ENCODE results near the gene CDC20B.

Gene CDC20B, protein sequence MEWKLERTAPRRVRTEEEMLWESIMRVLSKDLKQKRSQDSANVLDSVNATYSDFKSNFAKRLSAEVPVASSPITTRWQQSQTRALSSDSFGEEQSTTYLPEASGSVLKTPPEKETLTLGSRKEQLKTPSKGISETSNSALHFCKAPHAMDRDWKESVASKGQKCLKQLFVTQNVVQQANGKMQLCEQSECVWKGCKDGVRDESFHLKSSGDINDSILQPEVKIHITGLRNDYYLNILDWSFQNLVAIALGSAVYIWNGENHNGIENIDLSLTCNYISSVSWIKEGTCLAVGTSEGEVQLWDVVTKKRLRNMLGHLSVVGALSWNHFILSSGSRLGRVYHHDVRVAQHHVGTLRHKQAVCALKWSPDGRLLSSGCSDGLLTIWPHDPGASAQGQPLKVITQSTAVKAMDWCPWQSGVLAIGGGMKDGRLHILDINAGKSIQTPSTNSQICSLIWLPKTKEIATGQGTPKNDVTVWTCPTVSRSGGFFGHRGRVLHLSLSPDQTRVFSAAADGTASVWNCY

DNA sequence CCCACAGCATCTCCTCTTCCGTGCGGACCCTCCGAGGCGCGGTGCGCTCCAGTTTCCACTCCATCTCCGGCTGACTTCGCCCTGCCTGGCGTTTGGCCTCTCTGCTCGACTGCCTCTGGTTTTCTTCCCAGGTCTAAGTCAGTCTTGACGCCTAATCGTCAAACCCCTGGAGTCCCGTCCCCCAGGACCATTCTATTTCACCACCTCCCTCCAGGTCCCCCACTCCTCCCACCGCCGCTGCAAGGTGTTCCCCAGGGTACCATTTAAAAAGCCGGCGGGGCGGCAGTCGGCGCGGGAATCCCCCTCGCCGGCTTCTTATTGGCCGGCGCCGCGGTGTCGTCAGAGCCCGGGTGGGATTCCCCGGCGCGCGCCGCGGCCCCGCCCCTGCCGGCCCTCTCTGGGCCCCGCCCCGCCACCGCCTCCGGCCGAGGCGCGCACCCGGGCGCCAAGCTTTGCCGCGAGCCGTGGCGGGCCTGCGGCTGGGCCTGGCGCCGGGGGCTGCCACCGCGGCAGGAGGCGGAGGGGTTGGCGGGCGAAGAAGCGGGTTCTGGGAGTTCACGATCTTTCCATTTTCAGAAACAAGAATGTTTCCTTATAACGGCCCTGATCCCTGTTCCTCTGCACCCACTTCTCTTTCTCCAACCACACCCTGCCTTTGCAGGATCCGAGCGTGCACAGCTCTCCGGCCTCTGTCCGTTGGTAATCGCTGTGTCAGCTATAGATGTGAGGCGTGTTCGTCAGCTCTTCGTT, at the start of gene CDC20B:
Gene CDC20B (minus strand): TSS at position 241 of the 750 bp plus-strand sequence. CDS start 177 bp downstream, at position 64.
- TF ChIP-seq JUND (IDR thresholded peaks at IDR 0.05; ENCODE audit: low read depth) = no peak
- in situ Hi-C loops (cut with HindIII; ENCODE audit: low pct_unique_long_range_greater_than_20kb, low sequenced_read_pairs) = no loop called here
- DNase-seq (ENCODE audit: low read depth in 1 of 2, low spot score in 1 of 2) = peak; percentile 83 to 87

DNA sequence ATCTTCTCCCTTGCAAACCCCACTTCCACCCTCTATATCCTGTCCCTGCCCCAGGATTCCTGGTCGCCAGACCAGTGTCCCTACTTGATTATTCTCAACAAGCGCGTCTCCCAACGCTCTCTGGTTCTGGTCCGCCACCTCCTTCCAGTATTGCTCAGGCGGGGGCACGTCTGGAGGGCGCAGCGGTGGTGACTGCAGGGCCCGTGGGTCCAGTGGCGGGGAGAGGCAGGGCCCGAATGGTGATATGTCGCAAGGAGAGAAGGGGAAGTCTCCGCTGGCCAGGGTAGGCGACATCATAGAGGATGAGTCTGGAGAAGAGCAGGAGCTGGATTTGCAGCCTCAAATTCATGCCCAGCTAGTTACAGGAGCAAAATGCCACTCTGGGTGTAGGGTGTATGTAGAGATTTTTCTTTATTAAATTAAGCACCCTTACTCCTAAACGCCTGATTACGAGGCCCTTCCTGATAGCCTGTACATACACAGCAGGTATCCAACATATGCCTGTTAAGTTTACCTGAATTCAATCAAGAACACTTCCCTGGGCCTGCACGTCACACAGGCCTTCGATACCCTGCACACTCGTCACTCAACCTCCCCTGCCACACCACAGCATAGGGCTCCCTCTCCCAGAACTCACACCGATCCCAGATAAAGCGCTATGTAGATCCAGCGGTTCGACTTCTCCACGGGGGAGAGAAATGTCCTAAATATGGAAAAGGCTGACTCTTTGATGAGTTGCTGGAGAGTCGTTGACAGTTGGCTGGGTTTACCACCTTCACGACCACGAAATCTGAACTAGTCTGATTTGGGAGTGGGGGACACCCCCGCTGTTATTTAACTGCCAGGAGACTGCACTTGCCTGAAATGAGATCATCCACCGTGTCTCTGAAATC, 49.4 kb upstream of the CDC20B start:
- DNase-seq (ENCODE audit: low read depth in 1 of 2, low spot score in 1 of 2) = no peak
- no peak for TF ChIP-seq JUND (IDR thresholded peaks at IDR 0.05; ENCODE audit: low read depth)
- in situ Hi-C loops (cut with HindIII; ENCODE audit: low pct_unique_long_range_greater_than_20kb, low sequenced_read_pairs) = no loop called here

DNA sequence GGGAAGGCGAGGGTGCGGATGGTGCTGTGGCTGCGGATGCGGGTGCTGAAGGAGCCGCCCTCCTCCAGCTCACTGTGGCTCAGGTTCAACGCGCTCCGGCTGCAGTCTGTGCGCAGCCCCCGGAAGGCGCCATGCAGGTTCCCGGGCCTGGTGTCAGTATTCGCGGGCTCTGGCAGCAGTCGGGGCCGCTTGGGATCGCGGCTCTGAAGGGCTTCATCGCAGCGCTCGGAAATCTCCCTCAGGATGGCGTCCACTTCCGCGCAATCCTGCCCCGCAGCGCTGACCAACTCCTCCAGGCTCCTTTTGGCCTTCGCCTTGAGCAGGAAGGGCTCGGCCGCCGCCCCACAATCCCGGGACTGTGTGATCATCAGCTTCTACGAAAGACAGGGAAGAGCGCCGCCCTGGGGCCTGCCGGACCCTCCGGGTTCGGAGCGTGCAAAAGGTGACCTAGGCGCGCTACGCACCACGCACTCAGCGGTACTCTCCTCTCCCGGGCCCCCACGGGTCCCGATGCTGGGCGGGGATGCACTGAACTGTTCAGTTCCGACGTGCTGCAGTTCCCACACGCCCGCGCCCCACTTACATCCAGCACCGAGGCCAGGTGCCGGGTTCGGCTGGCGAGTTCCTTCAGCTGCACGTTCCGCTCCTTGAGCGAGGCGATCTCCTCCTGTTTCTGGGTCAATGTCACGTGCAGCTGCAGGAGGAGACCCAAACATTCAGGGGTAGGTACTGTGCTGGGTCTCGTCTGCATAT, 47.6 kb upstream of the CDC20B start:
- no peak for TF ChIP-seq JUND (IDR thresholded peaks at IDR 0.05; ENCODE audit: low read depth)
- no peak for DNase-seq (ENCODE audit: low read depth in 1 of 2, low spot score in 1 of 2)
- in situ Hi-C loops (cut with HindIII; ENCODE audit: low pct_unique_long_range_greater_than_20kb, low sequenced_read_pairs) = no loop called here

DNA sequence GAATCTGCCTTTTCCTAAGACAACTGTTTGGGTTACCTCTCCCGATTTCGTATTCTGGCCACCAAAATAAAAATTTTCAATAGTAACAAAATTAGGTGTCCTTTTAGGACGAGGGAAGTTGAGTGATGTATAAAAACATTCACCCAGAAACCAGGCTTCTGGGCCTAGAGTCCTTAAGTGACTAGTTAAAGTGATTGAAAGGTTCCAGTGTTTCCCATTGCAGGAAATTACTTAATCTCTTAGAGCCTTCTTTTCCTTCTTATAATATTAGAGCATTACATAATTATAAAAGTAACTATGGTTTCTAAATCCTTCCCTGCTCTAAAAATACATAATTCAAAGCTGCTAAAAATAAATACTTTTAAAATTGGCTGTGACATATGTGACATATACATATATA, 46.8 kb upstream of the CDC20B start:
- no peak for TF ChIP-seq JUND (IDR thresholded peaks at IDR 0.05; ENCODE audit: low read depth)
- no peak for DNase-seq (ENCODE audit: low read depth in 1 of 2, low spot score in 1 of 2)
- in situ Hi-C loops (cut with HindIII; ENCODE audit: low pct_unique_long_range_greater_than_20kb, low sequenced_read_pairs) = no loop called here

DNA sequence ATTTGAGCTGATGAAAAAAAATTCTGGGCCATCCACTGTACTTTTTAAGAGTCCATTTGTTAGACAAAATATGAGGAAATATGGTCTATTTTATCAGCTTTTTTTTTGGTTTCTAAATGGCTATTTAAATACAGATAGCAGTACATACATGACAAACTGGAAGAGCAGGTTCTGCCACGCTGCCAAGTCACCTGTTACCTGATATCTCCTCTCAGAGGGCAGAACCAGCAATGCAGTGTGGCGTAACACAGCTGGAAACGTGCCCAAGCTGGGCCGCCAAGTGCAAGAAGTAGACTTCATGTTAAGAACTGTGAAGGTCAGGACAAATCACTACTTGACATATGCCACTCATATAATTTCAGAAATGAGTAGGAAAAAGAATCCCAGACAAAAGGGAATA, 46.0 kb upstream of the CDC20B start:
- in situ Hi-C loops (cut with HindIII; ENCODE audit: low pct_unique_long_range_greater_than_20kb, low sequenced_read_pairs) = no loop called here
- no peak for TF ChIP-seq JUND (IDR thresholded peaks at IDR 0.05; ENCODE audit: low read depth)
- peak in 1 of 2 experiments; percentile 74 for DNase-seq (ENCODE audit: low read depth in 1 of 2, low spot score in 1 of 2)

DNA sequence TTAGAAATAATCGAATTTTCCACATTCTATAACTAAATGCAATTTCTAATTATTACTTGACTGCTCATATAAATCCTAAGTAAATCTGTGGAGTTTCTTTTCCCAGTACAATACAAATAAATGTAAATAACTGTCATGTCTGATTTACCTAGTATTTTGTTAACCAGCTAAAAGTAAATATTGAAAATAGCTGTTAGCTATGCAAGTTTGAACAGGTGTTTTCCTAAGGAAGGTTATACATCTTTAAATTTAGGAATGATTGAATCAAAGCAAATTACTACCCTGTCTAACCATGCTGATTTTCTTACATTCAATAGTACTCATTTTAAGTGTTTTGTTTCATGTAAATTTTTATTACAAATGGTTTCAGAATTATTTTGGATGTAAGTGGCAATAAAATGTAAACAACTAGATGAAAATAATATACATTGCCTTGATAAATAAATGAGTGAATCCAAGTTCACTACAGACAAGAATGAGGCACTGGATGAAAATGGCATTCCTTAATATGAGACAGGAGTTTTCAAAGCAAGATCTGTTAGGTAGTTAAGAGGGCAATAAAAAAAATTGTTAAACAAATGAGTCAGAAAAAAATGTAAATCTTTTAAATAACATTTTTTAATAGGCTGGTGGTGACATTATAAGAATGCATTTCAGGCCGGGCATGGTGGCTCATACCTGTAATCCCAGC, 38.4 kb upstream of the CDC20B start:
- peak; percentile 35 for TF ChIP-seq JUND (IDR thresholded peaks at IDR 0.05; ENCODE audit: low read depth)
- in situ Hi-C loops (cut with HindIII; ENCODE audit: low pct_unique_long_range_greater_than_20kb, low sequenced_read_pairs) = no loop called here
- peak in 1 of 2 experiments; percentile 91 for DNase-seq (ENCODE audit: low read depth in 1 of 2, low spot score in 1 of 2)

DNA sequence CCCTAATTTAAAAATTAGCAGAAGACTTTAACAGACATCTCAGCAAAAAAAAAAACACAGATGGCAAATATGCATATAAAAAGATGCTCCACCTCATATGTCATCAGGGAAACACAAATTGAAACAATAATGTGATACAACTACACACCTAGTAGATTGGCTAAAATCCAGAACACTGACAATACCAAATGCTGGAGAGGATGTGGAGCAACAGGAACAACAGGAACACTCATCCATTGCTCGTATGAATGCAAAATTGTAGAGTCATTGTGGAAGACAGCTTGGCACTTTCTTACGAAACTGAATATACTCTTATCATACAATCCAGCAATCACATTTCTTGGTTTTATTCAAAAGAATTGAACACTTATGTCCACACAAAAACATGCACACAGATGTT, 32.0 kb upstream of the CDC20B start:
- in situ Hi-C loops (cut with HindIII; ENCODE audit: low pct_unique_long_range_greater_than_20kb, low sequenced_read_pairs) = no loop called here
- TF ChIP-seq JUND (IDR thresholded peaks at IDR 0.05; ENCODE audit: low read depth) = no peak
- no peak for DNase-seq (ENCODE audit: low read depth in 1 of 2, low spot score in 1 of 2)

DNA sequence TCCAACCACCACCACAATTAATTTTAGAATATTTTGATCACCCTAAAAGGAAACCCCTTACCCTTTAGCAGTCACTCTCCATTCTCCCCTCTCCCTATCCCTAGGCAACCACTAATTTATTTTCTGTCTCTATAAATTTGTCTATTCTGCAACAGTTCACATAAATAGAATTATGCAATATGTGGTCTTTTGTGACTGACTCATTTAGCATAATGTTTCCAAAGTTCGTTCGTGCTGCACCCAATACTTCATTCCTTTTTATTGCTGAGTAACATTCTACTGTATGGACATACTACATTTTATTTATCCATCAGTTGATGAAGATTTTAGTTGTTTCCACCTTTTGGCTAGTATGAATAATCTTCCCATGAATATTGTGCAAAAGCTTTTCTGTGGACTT, 18.2 kb upstream of the CDC20B start:
- in situ Hi-C loops (cut with HindIII; ENCODE audit: low pct_unique_long_range_greater_than_20kb, low sequenced_read_pairs) = no loop called here
- no peak for DNase-seq (ENCODE audit: low read depth in 1 of 2, low spot score in 1 of 2)
- TF ChIP-seq JUND (IDR thresholded peaks at IDR 0.05; ENCODE audit: low read depth) = no peak

GRCh38 chr5:55188656-55189540, 15.9 kb upstream of the CDC20B start:
- TF ChIP-seq JUND (IDR thresholded peaks at IDR 0.05; ENCODE audit: low read depth) = peak; percentile 90
- in situ Hi-C loops (cut with HindIII; ENCODE audit: low pct_unique_long_range_greater_than_20kb, low sequenced_read_pairs) = no loop called here
- DNase-seq (ENCODE audit: low read depth in 1 of 2, low spot score in 1 of 2) = peak; percentile 68 to 96

DNA sequence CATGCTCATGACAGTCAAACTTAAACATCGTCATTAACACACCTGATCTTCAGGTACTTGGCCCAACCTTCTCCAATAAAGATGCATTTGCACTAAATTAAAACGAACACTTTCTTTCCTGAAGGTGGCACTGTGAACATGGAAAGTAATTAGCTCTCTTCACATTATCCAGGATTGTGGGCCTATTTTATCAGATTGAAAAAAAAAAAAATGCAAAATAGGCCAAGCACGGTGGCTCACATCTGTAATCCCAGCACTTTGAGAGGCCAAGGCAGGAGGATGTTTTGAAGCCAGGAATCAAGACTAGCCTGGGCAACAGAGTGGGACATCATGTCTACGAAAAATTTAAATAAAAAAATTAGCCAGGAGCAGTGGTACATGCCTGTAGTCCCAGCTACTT, 14.4 kb upstream of the CDC20B start:
- in situ Hi-C loops (cut with HindIII; ENCODE audit: low pct_unique_long_range_greater_than_20kb, low sequenced_read_pairs) = no loop called here
- no peak for TF ChIP-seq JUND (IDR thresholded peaks at IDR 0.05; ENCODE audit: low read depth)
- peak; percentile 52 to 88 for DNase-seq (ENCODE audit: low read depth in 1 of 2, low spot score in 1 of 2)
